ENCODE data around the gene MLPH. TPM values are rescaled to one million over a fixed set of nuclear protein-coding genes. Genes with fewer than 3 reads are reported as not detected.

The MLPH gene
- total and polyA plus RNA-seq, 9 of the 15 experiments (the other 6 are each of a cell fraction or from before 2014, with no cell fraction given): 0.22 TPM; not detected in 8

GRCh38 chr2:237485844-237486243, 1.2 kb upstream of the MLPH start:
- no peaks in the 10 kb centered on the region for H3K4me1 ChIP-seq (replicated peaks in 1 of 2; ENCODE audit: control insufficient read depth in 2 of 2, insufficient read depth in 2 of 2, low read length in 2 of 2)

More at GRCh38 chr2:237485844-237486243, 1.2 kb upstream of the MLPH start:
- in situ Hi-C loops (cut with MboI): no loop called here
- no peak for FAIRE-seq
- Histone ChIP-seq H3K79me2 (ENCODE audit: control insufficient read depth, insufficient read depth, low read length) (no peaks in the 10 kb centered on the region), H3K4me3 (no peak overlapping the region), H4K20me1 (replicated peaks; ENCODE audit: control insufficient read depth, insufficient read depth, low read length) (no peaks in the 10 kb centered on the region), H3K9ac (ENCODE audit: insufficient read depth in 1 of 2, low read depth in 2 of 2, low read length in 2 of 2) (no peak overlapping the region), H3K9me1 (ENCODE audit: control insufficient read depth, insufficient read depth, low read length) (no peaks in the 10 kb centered on the region), H2AFZ (ENCODE audit: low read depth, low read length) (no peak overlapping the region), H3K27ac (ENCODE audit: extremely low read depth, low read depth, low read length) (no peak overlapping the region), H3K4me2 (ENCODE audit: insufficient read depth, low read length) (no peak overlapping the region), H3K27me3 (ENCODE audit: control insufficient read depth in 2 of 2, insufficient read depth in 2 of 2, low read length in 2 of 2) (peaks cover 0 to 26% of the 10 kb centered on the region in 2 experiments; a peak in 2 of 5 replicates), H3K36me3 (ENCODE audit: control insufficient read depth, insufficient read depth, low read length) (no peaks in the 10 kb centered on the region), H3K9me3 (replicated peaks; ENCODE audit: control insufficient read depth, insufficient read depth, low read depth, low read length) (no peaks in the 10 kb centered on the region)
- CTCF ChIA-PET (ENCODE audit: low intra/inter-chr PET ratio): no interaction called here
- intact Hi-C loops (cut with micrococcal nuclease): no loop called here
- POLR2A ChIA-PET: no interaction called here
- no TSS peak for BruUV-seq (replicated peaks)
- ATAC-seq: no peak
- DNase-seq (ENCODE audit: extremely low read depth in 1 of 4, low spot score in 3 of 4): no peak
- no peak for TF ChIP-seq NKRF (IDR thresholded peaks at IDR 0.05; ENCODE audit: borderline replicate concordance)
- no peak for TF ChIP-seq ILF3 (IDR thresholded peaks at IDR 0.05; ENCODE audit: borderline replicate concordance)
- TF ChIP-seq ZC3H4 (CRISPR knock-in tag; IDR thresholded peaks at IDR 0.05; ENCODE audit: borderline replicate concordance): no peak
- TF ChIP-seq HMGN3 (IDR thresholded peaks at IDR 0.05; ENCODE audit: borderline replicate concordance, extremely low read depth, insufficient read length, low read depth, low read length): no peak
- no peak for TF ChIP-seq ZNF12 (CRISPR knock-in tag; IDR thresholded peaks at IDR 0.05)

Measured in K562 (cell line).